T-cell (primary cell): ENCODE data around the gene CLPTM1L. TPM values are rescaled to one million over a fixed set of nuclear protein-coding genes. Genes with fewer than 3 reads are reported as not detected.

ENCODE experiments used
- ATAC-seq, 4 experiments: fragments of 200-7000 bp in 3 of 4; fragments of 150-1000 bp in 1 of 4; cut with Tn5 transposase; replicated peaks in 1 of 4; 1 replicate in 3 of 4; 2 replicates in 1 of 4; pipeline ENCODE4 v1.10.0; 2021; ENCODE audit warnings: moderate library complexity in 3 of 4, mild to moderate bottlenecking in 2 of 4, moderate number of reproducible peaks in 1 of 4
- CTCF ChIA-PET, 2 donors: fragments of 300-600 bp; sonication (Branson Sonifier 250); formaldehyde crosslinking; loops; one replicate each; lab custom pipeline; 2022; ENCODE audit warnings: antibody characterized with exemption in 2 of 2; lab: Charles Lee
- POLR2A ChIA-PET, 2 donors: fragments of 300-600 bp; sonication (Branson Sonifier 250); formaldehyde crosslinking; loops; one replicate each; lab custom pipeline; 2022; ENCODE audit warnings: antibody characterized with exemption in 2 of 2; lab: Charles Lee
- DNase-seq, 35 experiments: peaks; one replicate each; pipeline versions ENCODE4 v3.0.0 to v3.0.0-alpha.2; 2013 to 2023
- H3K27ac ChIP-seq: one replicate; pipeline ENCODE4 v1.5.1; 2013; ENCODE audit warnings: low read length
- H3K27me3 ChIP-seq, 2 experiments: replicated peaks in 1 of 2; 1 replicate in 1 of 2; 2 replicates in 1 of 2; pipeline versions ENCODE4 v1.6.1 to v1.7.0; 2013; ENCODE audit warnings: low read length in 1 of 2, mixed read lengths in 1 of 2; ENCODE audit not compliant: control insufficient read depth in 2 of 2, insufficient read depth in 2 of 2; ENCODE audit errors: extremely low read depth in 1 of 2
- H3K36me3 ChIP-seq, 2 donors: 1 replicate in 1 of 2; 2 replicates in 1 of 2; pipeline versions ENCODE4 v1.6.1 to v1.7.0; 2013; ENCODE audit warnings: low read length in 1 of 2; ENCODE audit not compliant: control insufficient read depth in 2 of 2, insufficient read depth in 1 of 2; ENCODE audit errors: extremely low read depth in 1 of 2
- H3K4me1 ChIP-seq, 2 experiments: 1 replicate in 1 of 2; 2 replicates in 1 of 2; pipeline versions ENCODE4 v1.6.1 to v1.7.0; 2013; ENCODE audit warnings: low read length in 2 of 2, mixed read lengths in 1 of 2; ENCODE audit not compliant: insufficient read depth in 2 of 2, control insufficient read depth in 1 of 2; ENCODE audit errors: extremely low read depth in 1 of 2
- H3K4me3 ChIP-seq, 2 donors: 1 replicate in 1 of 2; 2 replicates in 1 of 2; pipeline versions ENCODE4 v1.5.1 to v1.7.0; 2013; ENCODE audit warnings: mild to moderate bottlenecking in 2 of 2, low read length in 1 of 2, moderate library complexity in 1 of 2; ENCODE audit not compliant: control insufficient read depth in 1 of 2; ENCODE audit errors: extremely low read depth in 1 of 2
- H3K9me3 ChIP-seq: 2 replicates; pipeline ENCODE4 v1.7.0; 2013
- H3K27ac Mint-ChIP-seq, 2 donors: one replicate each; pipeline ENCODE4 v1.8.0; 2020 to 2021; ENCODE audit warnings: mild to moderate bottlenecking in 2 of 2, mixed read lengths in 2 of 2
- H3K27me3 Mint-ChIP-seq, 2 donors: one replicate each; pipeline ENCODE4 v1.8.0; 2021 to 2022; ENCODE audit warnings: mixed read lengths in 2 of 2
- H3K36me3 Mint-ChIP-seq: one replicate; pipeline ENCODE4 v1.8.0; 2021; ENCODE audit warnings: mixed read lengths
- H3K4me1 Mint-ChIP-seq, 3 donors: one replicate each; pipeline ENCODE4 v1.8.0; 2020 to 2022; ENCODE audit warnings: mixed read lengths in 3 of 3, mild to moderate bottlenecking in 1 of 3
- H3K4me3 Mint-ChIP-seq, 3 donors: one replicate each; pipeline ENCODE4 v1.8.0; 2020 to 2022; ENCODE audit warnings: mild to moderate bottlenecking in 3 of 3, mixed read lengths in 3 of 3, moderate library complexity in 3 of 3
- H3K9me3 Mint-ChIP-seq, 3 donors: one replicate each; pipeline ENCODE4 v1.8.0; 2020 to 2022; ENCODE audit warnings: mixed read lengths in 3 of 3
- WGBS: methylation state at CpG from one replicate; pipeline ENCODE4 v1.1.5; 2013; ENCODE audit warnings: missing lambda C conversion rate; ENCODE audit not compliant: insufficient coverage; 5-methylcytosine and 5-hydroxymethylcytosine counted together
- total RNA-seq, 35 experiments: library from RNA in 6 of 35; stranded (reverse) in 6 of 35; fragments of 120-200 nt in 1 of 35; gene quantifications; one replicate each; pipeline versions ENCODE4 v1.2.1 to v1.2.4 and lab custom pipeline; 2013 to 2026

The CLPTM1L gene
- total RNA-seq, 5 donors from 2014 or later (not counting 1 experiment from before 2014, with no cell fraction given), result 70.9 to 91.0 (median 82.1) TPM

DNA sequence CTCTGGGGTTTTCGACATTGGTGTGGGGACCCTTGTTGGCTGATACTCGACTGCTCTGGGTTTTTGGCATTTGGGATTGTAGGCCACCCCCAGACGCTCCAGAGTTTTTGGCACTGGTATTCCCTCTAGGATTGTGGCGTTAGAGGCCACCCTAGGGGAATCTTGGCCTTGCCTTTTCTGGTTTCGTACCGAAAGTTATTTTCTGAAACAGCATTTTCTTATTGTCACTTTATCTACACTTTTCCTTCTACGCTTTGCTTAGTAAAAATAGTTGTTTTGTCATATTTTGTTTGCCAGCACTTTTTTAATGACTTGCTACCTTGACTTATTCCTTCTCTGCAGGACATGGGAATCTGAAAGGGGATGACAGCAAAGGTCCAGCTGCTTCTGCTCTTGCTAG is 25.1 kb upstream of the CLPTM1L start:
- Mint-ChIP-seq H3K4me1 (peaks cover 0 to 11% (median 4%) of the 10 kb centered on the region in 3 donors), H3K36me3 (no peaks in the 10 kb centered on the region), H3K4me3 (no peak overlapping the region), H3K27me3 (peaks cover 2 to 4% of the 10 kb centered on the region in 2 donors), H3K27ac (no peak overlapping the region), H3K9me3 (no peaks in the 10 kb centered on the region)
- ATAC-seq (no peak), DNase-seq (no peak)
- Histone ChIP-seq H3K4me3 (no peak overlapping the region), H3K9me3 (no peaks in the 10 kb centered on the region), H3K4me1 (peaks cover 0 to 15% of the 10 kb centered on the region in 2 experiments), H3K36me3 (no peaks in the 10 kb centered on the region), H3K27ac (no peak overlapping the region), H3K27me3 (peaks cover 0 to 6% of the 10 kb centered on the region in 2 experiments)
- ChIA-PET CTCF (no interaction called here), POLR2A (no interaction called here)
- WGBS, result 73% methylated on average over 3 of the region's 7 CpGs

DNA sequence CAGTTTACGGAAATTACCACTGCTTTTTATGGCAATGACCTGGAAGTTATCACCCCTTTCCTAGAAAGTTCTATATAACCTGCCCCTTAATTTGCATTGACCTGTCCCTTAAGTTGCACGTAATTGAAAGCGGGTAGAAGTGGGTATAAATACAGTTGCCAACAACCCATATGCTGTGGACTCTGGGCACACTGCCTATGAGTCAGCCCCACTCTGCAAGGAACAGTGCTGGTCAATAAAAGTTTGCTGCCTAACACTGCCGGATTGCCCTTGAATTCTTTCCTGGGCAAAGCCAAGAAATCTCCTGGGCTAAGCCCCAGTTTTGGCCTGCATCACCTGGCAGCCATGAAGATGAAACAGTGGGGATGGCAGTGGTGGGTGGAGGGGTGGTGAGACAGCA is 23.9 kb upstream of the CLPTM1L start:
- peaks cover 9 to 13% of the 10 kb centered on the region in 2 donors for H3K27me3 Mint-ChIP-seq
- WGBS, result 92% methylated on average over 1 of the region's 4 CpGs
- no peak overlapping the region for H3K4me3 Mint-ChIP-seq
- H3K4me1 Mint-ChIP-seq, result peaks cover 0 to 7% (median 0%) of the 10 kb centered on the region in 3 donors
- DNase-seq (no peak), ATAC-seq (no peak)
- peaks cover 0 to 3% of the 10 kb centered on the region in 2 experiments for H3K4me1 ChIP-seq
- CTCF ChIA-PET, result no interaction called here
- no peaks in the 10 kb centered on the region for H3K36me3 ChIP-seq
- no peaks in the 10 kb centered on the region for H3K9me3 Mint-ChIP-seq
- peaks cover 0 to 8% of the 10 kb centered on the region in 2 experiments for H3K27me3 ChIP-seq
- H3K36me3 Mint-ChIP-seq, result no peaks in the 10 kb centered on the region
- no peak overlapping the region for H3K27ac ChIP-seq
- H3K27ac Mint-ChIP-seq, result no peak overlapping the region
- H3K4me3 ChIP-seq, result no peak overlapping the region
- no peaks in the 10 kb centered on the region for H3K9me3 ChIP-seq
- POLR2A ChIA-PET, result no interaction called here

DNA sequence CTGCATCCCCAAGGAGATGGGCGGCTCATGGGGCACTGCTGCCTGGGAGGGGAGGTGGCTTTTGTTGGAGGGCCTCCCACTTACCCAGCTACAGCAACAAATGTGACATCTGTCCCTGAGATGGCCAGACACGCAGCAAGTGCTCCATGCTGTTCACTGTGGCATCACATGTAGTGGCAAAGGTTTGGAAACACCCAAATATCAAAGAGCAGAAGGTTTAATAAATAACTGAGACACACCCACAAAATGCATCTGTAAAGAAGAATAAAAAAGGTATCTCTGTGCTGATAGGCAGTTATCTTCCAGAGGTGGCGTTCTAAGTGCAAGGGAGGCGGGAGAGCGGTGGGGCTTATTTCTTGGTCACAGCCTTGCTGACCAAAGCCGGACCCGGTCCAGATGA is 23.3 kb upstream of the CLPTM1L start:
- Mint-ChIP-seq H3K4me1 (peaks cover 0 to 6% (median 0%) of the 10 kb centered on the region in 3 donors), H3K36me3 (no peaks in the 10 kb centered on the region), H3K27ac (no peak overlapping the region), H3K9me3 (no peaks in the 10 kb centered on the region), H3K27me3 (peaks cover 13 to 18% of the 10 kb centered on the region in 2 donors), H3K4me3 (no peak overlapping the region)
- no peak for ATAC-seq
- Histone ChIP-seq H3K27ac (no peak overlapping the region), H3K9me3 (no peaks in the 10 kb centered on the region), H3K36me3 (no peaks in the 10 kb centered on the region), H3K27me3 (peaks cover 0 to 13% of the 10 kb centered on the region in 2 experiments), H3K4me1 (no peaks in the 10 kb centered on the region), H3K4me3 (no peak overlapping the region)
- no peak for DNase-seq
- CTCF ChIA-PET, result no interaction called here
- POLR2A ChIA-PET, result no interaction called here
- WGBS, result 100% methylated on average over 5 of the region's 7 CpGs

DNA sequence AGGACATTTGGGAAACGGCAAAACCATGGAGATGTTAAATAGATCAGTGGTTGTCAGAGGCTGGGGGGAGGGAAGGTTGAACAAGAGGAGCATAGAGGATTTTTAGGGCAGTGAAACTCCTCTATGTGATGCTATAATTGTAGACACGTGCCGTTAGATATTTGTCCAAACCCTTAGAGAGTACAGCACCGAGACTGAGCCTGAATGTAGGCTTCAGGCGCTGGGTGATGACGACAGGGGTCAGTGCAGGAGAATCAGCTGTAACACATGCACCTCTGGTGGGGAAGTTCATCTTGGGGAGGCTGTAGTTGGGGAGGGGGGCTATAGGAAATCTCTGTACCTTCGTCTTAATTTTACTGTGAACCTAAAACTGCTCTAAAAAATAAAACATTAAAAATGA is 22.2 kb upstream of the CLPTM1L start:
- no peak overlapping the region for H3K4me3 ChIP-seq
- H3K9me3 Mint-ChIP-seq, result no peaks in the 10 kb centered on the region
- no peaks in the 10 kb centered on the region for H3K36me3 Mint-ChIP-seq
- WGBS, result 76% methylated on average over 6 of the region's 7 CpGs
- no peaks in the 10 kb centered on the region for H3K36me3 ChIP-seq
- no peak overlapping the region for H3K27ac ChIP-seq
- POLR2A ChIA-PET, result no interaction called here
- H3K27me3 ChIP-seq, result peaks cover 0 to 24% of the 10 kb centered on the region in 2 experiments
- H3K9me3 ChIP-seq, result no peaks in the 10 kb centered on the region
- peaks cover 14 to 27% of the 10 kb centered on the region in 2 donors for H3K27me3 Mint-ChIP-seq
- no peaks in the 10 kb centered on the region for H3K4me1 ChIP-seq
- CTCF ChIA-PET, result no interaction called here
- no peak overlapping the region for H3K4me3 Mint-ChIP-seq
- H3K4me1 Mint-ChIP-seq, result peaks cover 0 to 3% (median 0%) of the 10 kb centered on the region in 3 donors
- DNase-seq (no peak), ATAC-seq (no peak)
- H3K27ac Mint-ChIP-seq, result no peak overlapping the region

DNA sequence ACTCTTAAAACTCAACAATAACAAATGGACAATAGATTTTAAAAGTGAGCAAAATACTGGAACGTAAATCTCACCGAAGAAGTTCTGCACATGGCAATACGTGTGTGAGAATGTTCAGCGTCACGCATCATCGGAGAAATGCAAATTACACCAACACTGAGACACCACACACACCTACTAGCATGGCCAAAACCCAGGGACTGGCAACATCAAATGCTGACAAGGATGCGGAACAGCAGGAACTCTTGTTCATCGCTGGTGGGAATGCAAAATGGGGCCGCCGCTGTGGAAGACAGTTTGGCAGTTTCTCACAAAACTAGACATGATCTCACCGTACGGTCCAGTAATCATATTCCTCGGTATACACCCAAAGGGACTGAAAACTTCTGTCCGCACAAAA is 21.6 kb upstream of the CLPTM1L start:
- Histone ChIP-seq H3K4me3 (no peak overlapping the region), H3K36me3 (no peaks in the 10 kb centered on the region), H3K4me1 (no peaks in the 10 kb centered on the region), H3K27me3 (peaks cover 0 to 30% of the 10 kb centered on the region in 2 experiments), H3K27ac (no peak overlapping the region), H3K9me3 (no peaks in the 10 kb centered on the region)
- WGBS, result 89% methylated on average over 7 of the region's 14 CpGs
- no peak overlapping the region for H3K4me3 Mint-ChIP-seq
- DNase-seq, result no peak
- no peaks in the 10 kb centered on the region for H3K36me3 Mint-ChIP-seq
- ChIA-PET CTCF (no interaction called here), POLR2A (no interaction called here)
- H3K4me1 Mint-ChIP-seq, result no peaks in the 10 kb centered on the region
- no peaks in the 10 kb centered on the region for H3K9me3 Mint-ChIP-seq
- no peak for ATAC-seq
- no peak overlapping the region for H3K27ac Mint-ChIP-seq
- H3K27me3 Mint-ChIP-seq, result peaks cover 14 to 30% of the 10 kb centered on the region in 2 donors

DNA sequence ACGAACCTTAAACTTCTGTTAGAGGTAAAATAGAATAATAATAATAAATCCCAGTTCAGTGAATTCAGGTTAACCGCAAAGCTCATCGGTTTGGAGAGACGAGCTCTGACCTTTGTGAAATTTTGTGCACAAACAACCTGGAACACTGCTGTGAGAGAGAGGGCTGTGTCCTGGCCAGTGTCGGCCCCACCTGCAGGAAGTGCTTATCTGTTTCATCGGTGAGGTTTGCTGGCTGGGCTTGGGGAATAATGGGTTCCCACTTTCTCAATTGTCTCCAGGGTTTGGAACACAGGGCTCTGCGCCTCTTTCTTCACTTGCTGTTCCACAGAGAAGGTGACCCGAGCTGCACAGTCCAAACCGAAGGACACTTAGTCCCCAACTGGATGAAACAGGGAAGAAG is 19.3 kb upstream of the CLPTM1L start:
- POLR2A ChIA-PET, result no interaction called here
- 67% methylated on average over 5 of the region's 9 CpGs for WGBS

More for the DNA sequence above, 19.3 kb upstream of the CLPTM1L start:
- H3K9me3 ChIP-seq, result no peaks in the 10 kb centered on the region
- no peaks in the 10 kb centered on the region for H3K4me1 Mint-ChIP-seq
- no peak overlapping the region for H3K4me3 ChIP-seq
- CTCF ChIA-PET, result interaction anchor here in 1 of 2 donors (0.6 kb wide), 1 partner anchor 8 kb away, joined by 4 read pairs; no protein-coding TSS in a partner anchor
- no peak overlapping the region for H3K27ac Mint-ChIP-seq
- H3K27me3 Mint-ChIP-seq, result peaks cover 14 to 35% of the 10 kb centered on the region in 2 donors
- H3K36me3 Mint-ChIP-seq, result no peaks in the 10 kb centered on the region
- ATAC-seq, result no peak
- H3K9me3 Mint-ChIP-seq, result no peaks in the 10 kb centered on the region
- no peak for DNase-seq
- peaks cover 0 to 50% of the 10 kb centered on the region in 2 experiments for H3K27me3 ChIP-seq
- no peaks in the 10 kb centered on the region for H3K36me3 ChIP-seq
- no peak overlapping the region for H3K27ac ChIP-seq
- H3K4me3 Mint-ChIP-seq, result no peak overlapping the region
- no peaks in the 10 kb centered on the region for H3K4me1 ChIP-seq
